ENCODE measurements around the gene MYL7. TPM values are rescaled to one million over a fixed set of nuclear protein-coding genes. Genes with fewer than 3 reads are reported as not detected.
A peak's percentile ranks its signal among the peaks of the same experiment; 100 is the strongest.

MYL7 gene
- total RNA-seq, 6 experiments from 2014 or later: 0.30 to 0.64 (median 0.49) TPM; not detected in 2

- DNase-seq: no peak
- Mint-ChIP-seq H3K4me1 (ENCODE audit: low read depth) (peaks cover 15% of the 10 kb centered on the region), H3K27me3 (ENCODE audit: insufficient read depth) (no peaks in the 10 kb centered on the region; the same call in none of the 2 replicates), H3K4me3 (no peak overlapping the region), H3K36me3 (ENCODE audit: low read depth) (no peaks in the 10 kb centered on the region), H3K9me3 (no peaks in the 10 kb centered on the region), H3K27ac (no peak overlapping the region)
- TF ChIP-seq, protein P1, sequence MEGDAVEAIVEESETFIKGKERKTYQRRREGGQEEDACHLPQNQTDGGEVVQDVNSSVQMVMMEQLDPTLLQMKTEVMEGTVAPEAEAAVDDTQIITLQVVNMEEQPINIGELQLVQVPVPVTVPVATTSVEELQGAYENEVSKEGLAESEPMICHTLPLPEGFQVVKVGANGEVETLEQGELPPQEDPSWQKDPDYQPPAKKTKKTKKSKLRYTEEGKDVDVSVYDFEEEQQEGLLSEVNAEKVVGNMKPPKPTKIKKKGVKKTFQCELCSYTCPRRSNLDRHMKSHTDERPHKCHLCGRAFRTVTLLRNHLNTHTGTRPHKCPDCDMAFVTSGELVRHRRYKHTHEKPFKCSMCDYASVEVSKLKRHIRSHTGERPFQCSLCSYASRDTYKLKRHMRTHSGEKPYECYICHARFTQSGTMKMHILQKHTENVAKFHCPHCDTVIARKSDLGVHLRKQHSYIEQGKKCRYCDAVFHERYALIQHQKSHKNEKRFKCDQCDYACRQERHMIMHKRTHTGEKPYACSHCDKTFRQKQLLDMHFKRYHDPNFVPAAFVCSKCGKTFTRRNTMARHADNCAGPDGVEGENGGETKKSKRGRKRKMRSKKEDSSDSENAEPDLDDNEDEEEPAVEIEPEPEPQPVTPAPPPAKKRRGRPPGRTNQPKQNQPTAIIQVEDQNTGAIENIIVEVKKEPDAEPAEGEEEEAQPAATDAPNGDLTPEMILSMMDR (IDR thresholded peaks at IDR 0.05): no peak
Measured at GRCh38 chr7:44148166-44148565, 7.0 kb upstream of the MYL7 start.

GRCh38 chr7:44147026-44147991 lies 6.2 kb upstream of the MYL7 start:
- no peak for DNase-seq
- H3K4me3 Mint-ChIP-seq: no peak overlapping the region
- H3K4me1 Mint-ChIP-seq (ENCODE audit: low read depth): peaks cover 15% of the 10 kb centered on the region
- H3K36me3 Mint-ChIP-seq (ENCODE audit: low read depth): no peaks in the 10 kb centered on the region
- H3K27ac Mint-ChIP-seq: no peak overlapping the region
- H3K27me3 Mint-ChIP-seq (ENCODE audit: insufficient read depth): no peaks in the 10 kb centered on the region; the same call in none of the 2 replicates
- no peaks in the 10 kb centered on the region for H3K9me3 Mint-ChIP-seq
- TF ChIP-seq, protein P1 (IDR thresholded peaks at IDR 0.05): no peak

DNA sequence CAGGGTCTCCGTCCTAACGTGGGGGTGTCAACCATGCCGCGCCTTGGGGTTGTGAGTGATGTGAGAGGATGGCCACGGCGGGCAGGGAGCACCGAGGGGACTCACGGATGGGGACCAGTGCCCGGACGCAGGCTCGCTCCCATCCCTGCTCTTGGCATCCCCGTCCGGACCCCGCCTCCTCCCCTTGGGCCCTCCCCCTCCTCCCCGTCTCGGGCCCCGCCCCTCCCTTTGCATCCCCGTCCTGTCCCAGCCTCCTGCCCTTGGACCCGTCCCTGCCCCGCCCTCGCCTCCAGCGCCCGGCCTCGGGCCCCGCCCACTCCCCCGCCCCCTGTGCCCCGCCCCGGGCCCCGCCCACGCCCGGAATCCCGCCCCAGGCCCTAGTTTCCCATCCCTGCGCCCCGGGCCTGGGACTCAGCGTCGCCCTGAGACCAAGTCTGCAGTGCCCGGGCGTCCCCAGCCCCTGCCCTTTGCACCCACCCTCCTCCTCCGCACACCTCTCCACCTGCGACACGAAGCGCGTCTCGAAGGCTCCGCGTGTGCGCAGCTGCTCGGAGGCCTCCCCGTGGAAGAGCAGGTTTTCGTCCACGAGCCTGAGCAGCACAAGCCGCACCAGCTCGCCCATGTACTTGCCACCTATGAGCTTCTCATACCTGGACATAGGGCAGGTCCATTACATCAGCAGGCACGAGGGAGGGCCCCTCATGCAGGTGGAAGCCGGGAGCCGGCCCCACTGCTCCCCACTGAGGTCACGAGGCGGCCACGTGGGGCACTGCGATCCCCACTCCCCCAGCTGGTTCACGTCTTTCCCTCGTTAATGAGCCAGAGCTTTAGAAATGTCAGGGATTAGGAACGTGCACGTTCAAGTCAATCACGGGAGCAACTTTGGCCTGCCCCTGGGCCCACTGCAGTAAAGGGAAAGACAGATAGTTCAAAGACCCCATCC lies 5.1 kb upstream of the MYL7 start:
- H3K36me3 Mint-ChIP-seq (ENCODE audit: low read depth): no peaks in the 10 kb centered on the region
- TF ChIP-seq, protein P1 (IDR thresholded peaks at IDR 0.05): no peak
- no peaks in the 10 kb centered on the region for H3K9me3 Mint-ChIP-seq
- H3K4me3 Mint-ChIP-seq: peak overlapping the region; percentile 50
- H3K4me1 Mint-ChIP-seq (ENCODE audit: low read depth): peaks cover 15% of the 10 kb centered on the region
- H3K27ac Mint-ChIP-seq: no peak overlapping the region
- DNase-seq: no peak
- no peaks in the 10 kb centered on the region; the same call in none of the 2 replicates for H3K27me3 Mint-ChIP-seq (ENCODE audit: insufficient read depth)

DNA sequence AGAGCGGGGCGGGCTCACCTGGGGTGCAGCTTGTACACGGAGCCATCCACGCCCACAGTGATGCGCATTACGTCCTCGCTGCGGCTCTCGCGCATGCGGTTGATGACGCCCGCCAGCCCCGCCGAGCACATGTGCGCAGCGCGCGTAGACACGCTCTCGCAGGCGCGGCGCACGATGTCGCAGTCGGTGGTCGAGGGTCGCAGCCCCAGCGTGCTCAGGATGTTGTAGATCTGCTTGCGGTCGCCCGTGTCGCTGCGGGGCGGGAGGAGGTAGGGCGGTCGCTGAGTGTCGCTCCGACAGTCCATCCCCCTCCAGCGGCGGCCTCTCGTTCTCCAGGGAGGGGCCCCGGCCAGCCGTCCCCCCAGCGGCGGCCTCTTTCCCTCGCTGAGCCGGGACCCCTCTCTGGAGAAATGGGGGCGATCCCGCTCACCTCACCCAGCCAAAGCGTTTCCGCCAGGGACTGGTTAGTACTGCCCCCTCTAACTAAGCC lies 4.4 kb upstream of the MYL7 start:
- TF ChIP-seq, protein P1 (IDR thresholded peaks at IDR 0.05): no peak
- DNase-seq: no peak
- Mint-ChIP-seq H3K27me3 (ENCODE audit: insufficient read depth) (no peaks in the 10 kb centered on the region; the same call in none of the 2 replicates), H3K4me1 (ENCODE audit: low read depth) (peaks cover 13% of the 10 kb centered on the region), H3K27ac (no peak overlapping the region), H3K4me3 (peak overlapping the region; percentile 50), H3K36me3 (ENCODE audit: low read depth) (no peaks in the 10 kb centered on the region), H3K9me3 (no peaks in the 10 kb centered on the region)

- DNase-seq: no peak
- no peaks in the 10 kb centered on the region for H3K9me3 Mint-ChIP-seq
- H3K4me3 Mint-ChIP-seq: no peak overlapping the region
- no peak overlapping the region for H3K27ac Mint-ChIP-seq
- TF ChIP-seq, protein P1 (IDR thresholded peaks at IDR 0.05): no peak
- no peaks in the 10 kb centered on the region for H3K36me3 Mint-ChIP-seq (ENCODE audit: low read depth)
- H3K4me1 Mint-ChIP-seq (ENCODE audit: low read depth): peaks cover 8% of the 10 kb centered on the region; the same call in 1 of the 2 replicates
- no peaks in the 10 kb centered on the region; the same call in none of the 2 replicates for H3K27me3 Mint-ChIP-seq (ENCODE audit: insufficient read depth)
Measured at GRCh38 chr7:44144968-44145478, 3.9 kb upstream of the MYL7 start.

Data from HFFc6 (cell line).